ENCODE results near the gene EPHA8. TPM values are rescaled to one million over a fixed set of nuclear protein-coding genes. Genes with fewer than 3 reads are reported as not detected.

EPHA8 gene
- total and polyA plus RNA-seq, 4 donors, result 1.8 to 17.1 (median 9.0) TPM

GRCh38 chr1:22597301-22597965, 34.1 kb downstream of the EPHA8 start:
- Histone ChIP-seq H3K9me3 (ENCODE audit: control insufficient read depth, insufficient read depth, low read length) (no peaks in the 10 kb centered on the region), H3K27ac (ENCODE audit: low read depth, low read length) (no peak overlapping the region), H3K4me3 (ENCODE audit: low read depth, low read length) (no peak overlapping the region), H3K4me1 (ENCODE audit: control insufficient read depth, insufficient read depth, low read length) (no peaks in the 10 kb centered on the region), H3K27me3 (ENCODE audit: control insufficient read depth, insufficient read depth, low read length) (peaks cover 4% of the 10 kb centered on the region), H3K36me3 (ENCODE audit: control insufficient read depth, insufficient read depth, low read length) (peaks cover 61% of the 10 kb centered on the region)
- WGBS (ENCODE audit: insufficient coverage), result 75% methylated on average over 26 of the region's 30 CpGs
- no peak for DNase-seq (ENCODE audit: low read depth in 4 of 6, low spot score in 6 of 6)

GRCh38 chr1:22597996-22598395, 34.7 kb downstream of the EPHA8 start:
- Histone ChIP-seq H3K9me3 (ENCODE audit: control insufficient read depth, insufficient read depth, low read length) (no peaks in the 10 kb centered on the region), H3K4me3 (ENCODE audit: low read depth, low read length) (no peak overlapping the region), H3K27ac (ENCODE audit: low read depth, low read length) (no peak overlapping the region), H3K36me3 (ENCODE audit: control insufficient read depth, insufficient read depth, low read length) (peaks cover 63% of the 10 kb centered on the region), H3K4me1 (ENCODE audit: control insufficient read depth, insufficient read depth, low read length) (no peaks in the 10 kb centered on the region), H3K27me3 (ENCODE audit: control insufficient read depth, insufficient read depth, low read length) (peaks cover 3% of the 10 kb centered on the region)
- no peak for DNase-seq (ENCODE audit: low read depth in 4 of 6, low spot score in 6 of 6)
- 73% methylated on average over 2 of the region's 8 CpGs for WGBS (ENCODE audit: insufficient coverage)

DNA sequence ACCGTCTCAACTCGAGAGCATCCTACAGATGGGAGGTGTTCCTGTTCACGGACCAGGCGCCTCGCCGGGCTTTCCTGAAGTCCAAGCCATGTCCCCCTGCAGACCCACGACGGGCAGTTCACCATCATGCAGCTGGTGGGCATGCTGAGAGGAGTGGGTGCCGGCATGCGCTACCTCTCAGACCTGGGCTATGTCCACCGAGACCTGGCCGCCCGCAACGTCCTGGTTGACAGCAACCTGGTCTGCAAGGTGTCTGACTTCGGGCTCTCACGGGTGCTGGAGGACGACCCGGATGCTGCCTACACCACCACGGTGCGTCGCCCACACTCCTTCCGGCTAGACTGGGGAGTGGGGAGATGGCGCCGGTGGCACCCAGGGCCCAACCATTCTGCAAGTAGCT, 35.4 kb downstream of the EPHA8 start:
- Histone ChIP-seq H3K27ac (ENCODE audit: low read depth, low read length) (no peak overlapping the region), H3K4me1 (ENCODE audit: control insufficient read depth, insufficient read depth, low read length) (no peaks in the 10 kb centered on the region), H3K4me3 (ENCODE audit: low read depth, low read length) (no peak overlapping the region), H3K36me3 (ENCODE audit: control insufficient read depth, insufficient read depth, low read length) (peaks cover 56% of the 10 kb centered on the region), H3K27me3 (ENCODE audit: control insufficient read depth, insufficient read depth, low read length) (peaks cover 3% of the 10 kb centered on the region), H3K9me3 (ENCODE audit: control insufficient read depth, insufficient read depth, low read length) (no peaks in the 10 kb centered on the region)
- no peak for DNase-seq (ENCODE audit: low read depth in 4 of 6, low spot score in 6 of 6)
- 86% methylated on average over 23 of the region's 24 CpGs for WGBS (ENCODE audit: insufficient coverage)

DNA sequence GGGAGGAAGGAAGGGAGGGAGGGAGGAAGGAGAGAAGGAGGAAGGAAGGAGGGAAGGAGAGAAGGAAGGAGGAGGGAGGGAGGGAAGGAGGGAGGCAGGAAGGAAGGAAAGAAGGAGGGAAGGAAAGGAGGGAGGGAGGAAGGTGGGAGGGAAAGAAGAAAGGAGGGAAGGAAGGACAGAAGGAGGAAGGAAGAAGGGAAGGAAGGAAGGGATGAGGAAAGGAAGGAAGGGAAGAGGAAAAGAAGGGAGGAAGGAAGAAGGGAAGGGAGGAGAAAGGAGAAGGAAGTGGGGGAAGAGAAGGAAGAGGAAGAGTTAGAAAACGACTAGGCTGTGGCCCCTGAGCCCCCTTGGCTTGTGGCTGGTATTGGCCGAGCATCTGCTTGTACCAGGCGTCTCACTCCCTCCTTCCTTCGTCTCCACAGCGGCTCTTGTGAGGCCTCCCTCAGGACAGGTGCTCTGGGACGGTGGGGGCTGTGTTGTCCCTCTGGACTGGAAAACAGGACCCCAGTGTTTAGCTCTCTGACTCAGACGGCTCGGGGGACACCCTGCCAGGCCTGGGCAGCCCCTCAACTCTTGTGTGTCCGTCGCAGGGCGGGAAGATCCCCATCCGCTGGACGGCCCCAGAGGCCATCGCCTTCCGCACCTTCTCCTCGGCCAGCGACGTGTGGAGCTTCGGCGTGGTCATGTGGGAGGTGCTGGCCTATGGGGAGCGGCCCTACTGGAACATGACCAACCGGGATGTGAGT, 37.0 kb downstream of the EPHA8 start:
- DNase-seq (ENCODE audit: low read depth in 4 of 6, low spot score in 6 of 6), result no peak
- no peak overlapping the region for H3K27ac ChIP-seq (ENCODE audit: low read depth, low read length)

GRCh38 chr1:22600817-22601605, 37.7 kb downstream of the EPHA8 start:
- Histone ChIP-seq H3K27me3 (ENCODE audit: control insufficient read depth, insufficient read depth, low read length) (peaks cover 8% of the 10 kb centered on the region), H3K27ac (ENCODE audit: low read depth, low read length) (no peak overlapping the region), H3K9me3 (ENCODE audit: control insufficient read depth, insufficient read depth, low read length) (no peaks in the 10 kb centered on the region), H3K4me3 (ENCODE audit: low read depth, low read length) (no peak overlapping the region), H3K36me3 (ENCODE audit: control insufficient read depth, insufficient read depth, low read length) (peaks cover 44% of the 10 kb centered on the region), H3K4me1 (ENCODE audit: control insufficient read depth, insufficient read depth, low read length) (no peaks in the 10 kb centered on the region)
- WGBS (ENCODE audit: insufficient coverage), result 80% methylated on average over 25 of the region's 39 CpGs
- no peak for DNase-seq (ENCODE audit: low read depth in 4 of 6, low spot score in 6 of 6)

More for the DNA sequence above, 37.0 kb downstream of the EPHA8 start:
- no peak overlapping the region for H3K4me3 ChIP-seq (ENCODE audit: low read depth, low read length)
- no peaks in the 10 kb centered on the region for H3K9me3 ChIP-seq (ENCODE audit: control insufficient read depth, insufficient read depth, low read length)
- H3K4me1 ChIP-seq (ENCODE audit: control insufficient read depth, insufficient read depth, low read length), result no peaks in the 10 kb centered on the region
- H3K27me3 ChIP-seq (ENCODE audit: control insufficient read depth, insufficient read depth, low read length), result peaks cover 8% of the 10 kb centered on the region
- H3K36me3 ChIP-seq (ENCODE audit: control insufficient read depth, insufficient read depth, low read length), result peaks cover 49% of the 10 kb centered on the region
- WGBS (ENCODE audit: insufficient coverage), result 57% methylated on average over 22 of the region's 22 CpGs

DNA sequence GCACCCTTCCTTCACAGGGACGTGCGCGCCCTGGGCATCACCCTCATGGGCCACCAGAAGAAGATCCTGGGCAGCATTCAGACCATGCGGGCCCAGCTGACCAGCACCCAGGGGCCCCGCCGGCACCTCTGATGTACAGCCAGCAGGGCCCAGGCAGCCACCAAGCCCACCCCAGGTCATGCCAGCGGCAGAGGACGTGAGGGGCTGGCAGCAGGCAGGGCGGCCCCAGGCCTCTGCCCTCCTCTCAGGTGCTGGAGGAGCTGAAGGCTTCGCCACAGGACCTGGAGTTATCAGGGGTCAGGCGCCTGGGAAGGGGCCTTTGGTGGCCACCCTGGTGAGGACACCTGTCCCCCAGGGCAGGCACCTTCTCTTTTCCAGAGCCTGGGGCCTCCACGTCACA, 38.3 kb downstream of the EPHA8 start:
- Histone ChIP-seq H3K36me3 (ENCODE audit: control insufficient read depth, insufficient read depth, low read length) (peaks cover 43% of the 10 kb centered on the region), H3K27me3 (ENCODE audit: control insufficient read depth, insufficient read depth, low read length) (peaks cover 12% of the 10 kb centered on the region), H3K4me1 (ENCODE audit: control insufficient read depth, insufficient read depth, low read length) (no peaks in the 10 kb centered on the region), H3K4me3 (ENCODE audit: low read depth, low read length) (no peak overlapping the region), H3K9me3 (ENCODE audit: control insufficient read depth, insufficient read depth, low read length) (no peaks in the 10 kb centered on the region), H3K27ac (ENCODE audit: low read depth, low read length) (no peak overlapping the region)
- 94% methylated on average over 11 of the region's 12 CpGs for WGBS (ENCODE audit: insufficient coverage)
- no peak for DNase-seq (ENCODE audit: low read depth in 4 of 6, low spot score in 6 of 6)

DNA sequence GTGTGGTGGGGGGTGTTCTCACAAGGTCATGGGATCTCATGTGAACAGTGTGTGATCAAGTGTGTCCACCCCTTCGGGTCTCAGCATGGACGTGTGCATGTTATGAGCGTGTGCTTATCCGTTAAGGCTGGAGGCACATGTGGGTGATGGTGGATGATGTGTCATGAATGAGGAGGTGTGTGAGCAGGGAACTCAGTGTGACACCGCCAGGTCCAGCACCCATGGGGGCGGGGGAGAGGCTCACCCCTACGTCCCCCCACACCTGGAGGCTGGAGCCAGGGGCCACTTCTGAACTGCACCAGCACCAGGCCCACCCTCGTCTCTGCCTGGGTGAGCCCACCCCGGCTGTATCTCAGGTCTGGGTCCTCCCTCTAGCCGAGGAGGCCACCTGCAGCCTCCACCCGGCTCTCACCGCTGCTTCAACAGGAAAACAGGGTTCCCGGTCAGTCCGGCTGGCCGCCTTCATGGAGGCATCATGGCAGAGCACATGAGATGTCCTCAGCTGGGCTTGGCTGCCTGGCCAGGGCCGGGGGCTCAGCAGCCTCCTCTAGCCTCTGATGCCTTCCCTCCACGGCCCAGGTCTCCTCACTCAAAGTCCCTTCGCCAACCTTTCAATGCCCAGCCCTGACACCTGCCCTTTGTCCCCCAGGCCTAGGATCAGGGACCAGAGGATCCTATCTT, 38.9 kb downstream of the EPHA8 start:
- H3K4me3 ChIP-seq (ENCODE audit: low read depth, low read length), result no peak overlapping the region
- no peaks in the 10 kb centered on the region for H3K4me1 ChIP-seq (ENCODE audit: control insufficient read depth, insufficient read depth, low read length)
- peaks cover 40% of the 10 kb centered on the region for H3K36me3 ChIP-seq (ENCODE audit: control insufficient read depth, insufficient read depth, low read length)
- 89% methylated on average over 17 of the region's 18 CpGs for WGBS (ENCODE audit: insufficient coverage)
- no peak overlapping the region for H3K27ac ChIP-seq (ENCODE audit: low read depth, low read length)
- DNase-seq (ENCODE audit: low read depth in 4 of 6, low spot score in 6 of 6), result no peak
- peaks cover 14% of the 10 kb centered on the region for H3K27me3 ChIP-seq (ENCODE audit: control insufficient read depth, insufficient read depth, low read length)
- no peaks in the 10 kb centered on the region for H3K9me3 ChIP-seq (ENCODE audit: control insufficient read depth, insufficient read depth, low read length)

GRCh38 chr1:22606161-22606560, 42.9 kb downstream of the EPHA8 start:
- peaks cover 14% of the 10 kb centered on the region for H3K36me3 ChIP-seq (ENCODE audit: control insufficient read depth, insufficient read depth, low read length)
- no peak for DNase-seq (ENCODE audit: low read depth in 4 of 6, low spot score in 6 of 6)
- H3K4me1 ChIP-seq (ENCODE audit: control insufficient read depth, insufficient read depth, low read length), result no peaks in the 10 kb centered on the region
- peaks cover 32% of the 10 kb centered on the region for H3K27me3 ChIP-seq (ENCODE audit: control insufficient read depth, insufficient read depth, low read length)
- H3K9me3 ChIP-seq (ENCODE audit: control insufficient read depth, insufficient read depth, low read length), result no peaks in the 10 kb centered on the region
- no peak overlapping the region for H3K27ac ChIP-seq (ENCODE audit: low read depth, low read length)
- no peak overlapping the region for H3K4me3 ChIP-seq (ENCODE audit: low read depth, low read length)
- WGBS (ENCODE audit: insufficient coverage), result 63% methylated on average over 2 of the region's 4 CpGs

DNA sequence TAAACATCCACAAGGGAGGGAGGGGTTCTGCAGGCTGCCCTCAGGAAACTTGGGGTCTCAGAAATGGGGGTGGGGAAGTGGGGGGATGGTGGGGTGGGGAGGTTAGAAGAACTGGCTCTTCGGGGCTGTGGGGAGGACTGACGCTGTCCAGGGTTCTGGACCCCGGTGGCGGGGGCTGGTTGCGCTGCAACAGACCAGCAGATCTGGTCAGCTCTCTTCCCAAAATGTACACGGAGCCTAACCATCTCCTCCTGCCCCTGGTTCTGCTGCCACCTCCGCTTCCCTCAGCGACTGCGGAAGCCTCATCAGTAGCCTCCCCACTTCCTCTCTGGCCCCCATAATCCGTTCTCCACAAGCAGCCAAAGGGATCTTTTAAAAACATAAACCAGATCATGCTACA, 43.9 kb downstream of the EPHA8 start:
- Histone ChIP-seq H3K27me3 (ENCODE audit: control insufficient read depth, insufficient read depth, low read length) (peaks cover 32% of the 10 kb centered on the region), H3K27ac (ENCODE audit: low read depth, low read length) (no peak overlapping the region), H3K4me3 (ENCODE audit: low read depth, low read length) (no peak overlapping the region), H3K4me1 (ENCODE audit: control insufficient read depth, insufficient read depth, low read length) (no peaks in the 10 kb centered on the region), H3K9me3 (ENCODE audit: control insufficient read depth, insufficient read depth, low read length) (no peaks in the 10 kb centered on the region), H3K36me3 (ENCODE audit: control insufficient read depth, insufficient read depth, low read length) (peaks cover 6% of the 10 kb centered on the region)
- WGBS (ENCODE audit: insufficient coverage), result 13% methylated on average over 9 of the region's 10 CpGs
- no peak for DNase-seq (ENCODE audit: low read depth in 4 of 6, low spot score in 6 of 6)
